HepG2 (cell line): ENCODE measurements around the gene RCE1. TPM values are rescaled to one million over a fixed set of nuclear protein-coding genes. Genes with fewer than 3 reads are reported as not detected.

Source experiments
- KLF15 ChIP-seq: sonication (generic); formaldehyde crosslinking; IDR thresholded peaks from 2 replicates; pipeline ENCODE4 v1.8.1; 2023; ENCODE audit warnings: borderline replicate concordance, mild to moderate bottlenecking, inconsistent platforms, missing genetic modification reagents, mixed read lengths
- NR2F6 ChIP-seq, 2 experiments: IDR thresholded peaks; 2 replicates each; pipeline ENCODE4 v1.6.1; 2016; ENCODE audit warnings: antibody characterized with exemption in 1 of 2, mild to moderate bottlenecking in 1 of 2
- SMC3 ChIP-seq: IDR thresholded peaks from 2 replicates; pipeline ENCODE4 v1.6.1; 2011; ENCODE audit warnings: low read length, improper control_type of control experiment
- SP5 ChIP-seq: IDR thresholded peaks from 2 replicates; pipeline ENCODE4 v1.6.1; 2016; ENCODE audit warnings: low read depth, borderline replicate concordance
- TAF15 ChIP-seq: fragments of 200-400 bp; formaldehyde crosslinking; IDR thresholded peaks from one replicate; pipeline ENCODE4 v1.6.1; 2018; ENCODE audit warnings: mild to moderate bottlenecking, low read depth, low read length; ENCODE audit not compliant: poor library complexity, severe bottlenecking
- ZNF546 ChIP-seq: sonication (generic); formaldehyde crosslinking; conservative IDR thresholded peaks from 2 replicates; pipeline ENCODE4 v1.8.1; 2023; ENCODE audit warnings: mild to moderate bottlenecking, missing genetic modification reagents
- ZNF619 ChIP-seq: sonication (generic); formaldehyde crosslinking; IDR thresholded peaks from 2 replicates; pipeline ENCODE4 v1.4.0; 2020; ENCODE audit warnings: mild to moderate bottlenecking, missing genetic modification reagents
- ZNF780A ChIP-seq: sonication (generic); formaldehyde crosslinking; IDR thresholded peaks from 2 replicates; pipeline ENCODE4 v1.8.0; 2022; ENCODE audit warnings: mild to moderate bottlenecking, missing genetic modification reagents, moderate library complexity
- ZNF781 ChIP-seq: sonication (generic); formaldehyde crosslinking; IDR thresholded peaks from 2 replicates; pipeline ENCODE4 v1.5.1; 2020; ENCODE audit warnings: borderline replicate concordance, mild to moderate bottlenecking, missing genetic modification reagents; ENCODE audit errors: not compliant biosample characterization
- polyA plus RNA-seq, 8 experiments: library from polyadenylated mRNA; depleted of rRNA in 3 of 8; stranded (reverse) in 7 of 8; unstranded in 1 of 8; fragments of >200 nt; fragmentation: Illumina TruSeq in 4 of 8; extraction: Trizol in 4 of 8; gene quantifications; 2 replicates each; pipeline versions ENCODE4 v1.2.1 to v1.2.3, GENCODE V29; 2011 to 2016; ENCODE audit warnings: low read depth in 4 of 8, missing spikeins in 1 of 8, mixed read lengths in 1 of 8; ENCODE audit not compliant: insufficient read depth in 1 of 8
- total RNA-seq, 5 experiments: library from RNA; depleted of rRNA; stranded (reverse); fragments of >200 nt; fragmentation: Illumina TruSeq; extraction: Trizol; gene quantifications; 2 replicates each; pipeline ENCODE4 v1.2.3, GENCODE V29; 2016; ENCODE audit warnings: low read depth in 1 of 5
- TF ChIP-seq, protein P1 (sequence below): sonication (generic); formaldehyde crosslinking; IDR thresholded peaks from 2 replicates; pipeline ENCODE4 v1.4.0; 2020; ENCODE audit warnings: mild to moderate bottlenecking, missing genetic modification reagents
- TF ChIP-seq, protein P2 (sequence below): sonication (generic); formaldehyde crosslinking; IDR thresholded peaks from 2 replicates; pipeline ENCODE4 v1.5.1; 2020; ENCODE audit warnings: missing genetic modification reagents, mild to moderate bottlenecking, borderline replicate concordance
- TF ChIP-seq, protein P3 (sequence below): sonication (generic); formaldehyde crosslinking; IDR thresholded peaks from 2 replicates; pipeline ENCODE4 v1.9.0; 2021; ENCODE audit warnings: missing genetic modification reagents, borderline replicate concordance
- TF ChIP-seq, protein P4 (sequence below): IDR thresholded peaks from 2 replicates; pipeline ENCODE4 v1.6.1; 2012; ENCODE audit warnings: inconsistent platforms

The RCE1 gene
- total and polyA plus RNA-seq, 2 of the 13 experiments (the other 11 are each of a cell fraction or from before 2014, with no cell fraction given), result 22.2 to 22.4 TPM

DNA sequence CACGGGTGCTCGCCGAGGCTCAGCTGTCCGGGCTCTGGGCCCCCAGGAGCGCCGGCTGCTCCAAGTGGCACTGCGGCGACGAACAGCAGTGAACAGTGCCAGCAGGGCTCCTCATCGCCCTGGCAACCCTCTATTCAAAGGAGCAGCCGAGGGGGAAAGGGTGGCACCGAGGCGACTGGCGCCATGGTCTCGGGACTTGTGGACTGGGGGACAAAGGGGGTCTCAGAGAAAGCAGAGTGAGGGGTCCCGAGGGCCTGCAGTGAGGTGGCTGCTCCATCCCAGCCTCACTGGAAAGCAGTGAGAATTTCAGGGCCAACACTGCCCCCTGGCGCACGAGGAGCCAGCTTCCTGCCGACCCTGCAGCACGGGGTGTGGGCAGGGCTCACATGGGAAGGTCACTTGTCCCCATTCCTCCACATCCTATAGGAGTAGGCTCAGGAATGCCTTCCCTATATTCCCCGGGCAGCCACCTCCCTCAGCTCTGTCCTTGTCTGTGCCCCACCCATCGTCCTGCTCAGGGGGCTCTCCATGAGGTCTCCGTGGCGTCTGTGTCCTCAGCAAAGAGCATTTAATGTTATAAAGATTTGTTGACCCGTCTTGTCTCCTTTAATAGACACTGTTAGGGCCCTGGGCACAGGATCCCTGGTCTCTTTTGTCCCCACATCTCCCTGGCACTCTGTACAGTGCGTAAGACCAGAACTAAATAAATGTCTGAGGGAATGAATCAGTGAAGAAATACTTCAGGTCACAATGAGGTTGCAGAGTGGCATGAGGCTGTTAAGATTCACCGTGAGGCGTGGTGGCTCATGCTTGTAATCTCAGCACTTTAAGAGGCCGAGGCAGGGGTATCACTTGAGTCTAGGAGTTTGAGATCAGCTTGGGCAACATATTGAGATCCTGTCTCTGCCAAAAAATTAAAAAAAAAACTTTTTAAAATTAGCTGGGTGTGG is 40.0 kb downstream of the RCE1 start (continued):
- TF ChIP-seq, protein P1, sequence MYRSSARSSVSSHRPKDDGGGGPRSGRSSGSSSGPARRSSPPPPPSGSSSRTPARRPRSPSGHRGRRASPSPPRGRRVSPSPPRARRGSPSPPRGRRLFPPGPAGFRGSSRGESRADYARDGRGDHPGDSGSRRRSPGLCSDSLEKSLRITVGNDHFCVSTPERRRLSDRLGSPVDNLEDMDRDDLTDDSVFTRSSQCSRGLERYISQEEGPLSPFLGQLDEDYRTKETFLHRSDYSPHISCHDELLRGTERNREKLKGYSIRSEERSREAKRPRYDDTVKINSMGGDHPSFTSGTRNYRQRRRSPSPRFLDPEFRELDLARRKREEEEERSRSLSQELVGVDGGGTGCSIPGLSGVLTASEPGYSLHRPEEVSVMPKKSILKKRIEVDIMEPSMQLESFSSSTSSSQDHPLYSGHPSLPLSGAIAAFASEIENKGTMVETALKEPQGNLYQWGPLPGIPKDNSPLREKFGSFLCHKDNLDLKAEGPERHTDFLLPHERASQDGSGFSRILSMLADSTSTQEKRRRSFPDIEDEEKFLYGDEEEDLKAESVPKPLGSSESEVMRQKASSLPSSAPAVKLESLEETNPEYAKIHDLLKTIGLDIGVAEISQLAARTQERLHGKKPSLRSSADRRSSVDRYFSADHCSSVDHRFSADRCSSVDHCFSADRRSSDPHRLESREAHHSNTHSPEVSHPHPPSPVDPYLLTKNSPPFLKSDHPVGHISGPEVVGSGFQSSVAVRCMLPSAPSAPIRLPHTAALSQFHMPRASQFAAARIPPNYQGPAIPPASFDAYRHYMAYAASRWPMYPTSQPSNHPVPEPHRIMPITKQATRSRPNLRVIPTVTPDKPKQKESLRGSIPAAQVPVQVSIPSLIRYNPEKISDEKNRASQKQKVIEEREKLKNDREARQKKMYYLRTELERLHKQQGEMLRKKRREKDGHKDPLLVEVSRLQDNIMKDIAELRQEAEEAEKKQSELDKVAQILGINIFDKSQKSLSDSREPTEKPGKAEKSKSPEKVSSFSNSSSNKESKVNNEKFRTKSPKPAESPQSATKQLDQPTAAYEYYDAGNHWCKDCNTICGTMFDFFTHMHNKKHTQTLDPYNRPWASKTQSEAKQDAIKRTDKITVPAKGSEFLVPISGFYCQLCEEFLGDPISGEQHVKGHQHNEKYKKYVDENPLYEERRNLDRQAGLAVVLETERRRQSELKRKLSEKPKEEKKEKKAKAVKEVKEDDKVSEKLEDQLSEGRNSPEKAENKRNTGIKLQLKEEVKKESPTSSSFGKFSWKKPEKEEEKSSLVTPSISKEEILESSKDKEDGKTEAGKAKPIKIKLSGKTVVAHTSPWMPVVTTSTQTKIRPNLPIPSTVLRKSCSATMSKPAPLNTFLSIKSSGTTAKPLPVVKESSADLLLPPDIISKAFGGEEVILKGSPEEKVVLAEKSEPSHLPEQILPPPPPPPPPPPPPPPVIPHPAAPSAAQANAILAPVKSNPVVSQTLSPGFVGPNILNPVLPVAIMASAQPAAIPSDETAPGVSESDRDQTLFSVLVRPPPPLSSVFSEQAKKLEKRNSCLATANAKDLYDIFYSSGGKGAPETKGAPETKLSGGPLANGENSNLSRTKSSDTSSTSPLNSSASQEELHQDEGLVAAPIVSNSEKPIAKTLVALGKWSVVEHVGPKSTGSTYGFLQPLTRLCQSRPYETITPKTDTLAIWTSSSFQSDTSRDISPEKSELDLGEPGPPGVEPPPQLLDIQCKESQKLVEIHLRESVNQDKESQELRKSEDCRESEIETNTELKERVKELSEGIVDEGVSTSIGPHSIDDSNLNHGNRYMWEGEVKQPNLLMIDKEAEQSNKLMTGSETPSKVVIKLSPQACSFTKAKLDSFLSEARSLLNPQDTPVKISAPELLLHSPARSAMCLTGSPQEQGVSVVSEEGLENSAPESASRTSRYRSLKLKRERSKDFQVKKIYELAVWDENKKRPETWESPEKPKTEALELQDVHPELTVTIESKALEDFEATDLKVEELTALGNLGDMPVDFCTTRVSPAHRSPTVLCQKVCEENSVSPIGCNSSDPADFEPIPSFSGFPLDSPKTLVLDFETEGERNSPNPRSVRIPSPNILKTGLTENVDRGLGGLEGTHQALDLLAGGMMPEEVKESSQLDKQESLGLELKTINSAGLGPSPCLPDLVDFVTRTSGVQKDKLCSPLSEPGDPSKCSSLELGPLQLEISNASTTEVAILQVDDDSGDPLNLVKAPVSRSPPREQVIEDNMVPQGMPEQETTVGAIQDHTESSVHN (CRISPR knock-in tag), result no peak
- peak; percentile 13; the same call in 1 of the 2 replicates for TF ChIP-seq SMC3
- TF ChIP-seq ZNF781 (CRISPR knock-in tag), result no peak
- TF ChIP-seq ZNF780A, result no peak
- TF ChIP-seq, protein P2, sequence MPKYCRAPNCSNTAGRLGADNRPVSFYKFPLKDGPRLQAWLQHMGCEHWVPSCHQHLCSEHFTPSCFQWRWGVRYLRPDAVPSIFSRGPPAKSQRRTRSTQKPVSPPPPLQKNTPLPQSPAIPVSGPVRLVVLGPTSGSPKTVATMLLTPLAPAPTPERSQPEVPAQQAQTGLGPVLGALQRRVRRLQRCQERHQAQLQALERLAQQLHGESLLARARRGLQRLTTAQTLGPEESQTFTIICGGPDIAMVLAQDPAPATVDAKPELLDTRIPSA, result no peak
- TF ChIP-seq NR2F6 (IDR thresholded peaks at IDR 0.05), result no peak
- TF ChIP-seq NR2F6 (CRISPR knock-in tag; IDR thresholded peaks at IDR 0.05), result 0 out of 2 replicates have a peak, but pooled peaks have one; percentile 35
- no peak for TF ChIP-seq KLF15 (CRISPR knock-in tag)
- no peak for TF ChIP-seq TAF15
- no peak for TF ChIP-seq ZNF619 (CRISPR knock-in tag)
- TF ChIP-seq, protein P3, sequence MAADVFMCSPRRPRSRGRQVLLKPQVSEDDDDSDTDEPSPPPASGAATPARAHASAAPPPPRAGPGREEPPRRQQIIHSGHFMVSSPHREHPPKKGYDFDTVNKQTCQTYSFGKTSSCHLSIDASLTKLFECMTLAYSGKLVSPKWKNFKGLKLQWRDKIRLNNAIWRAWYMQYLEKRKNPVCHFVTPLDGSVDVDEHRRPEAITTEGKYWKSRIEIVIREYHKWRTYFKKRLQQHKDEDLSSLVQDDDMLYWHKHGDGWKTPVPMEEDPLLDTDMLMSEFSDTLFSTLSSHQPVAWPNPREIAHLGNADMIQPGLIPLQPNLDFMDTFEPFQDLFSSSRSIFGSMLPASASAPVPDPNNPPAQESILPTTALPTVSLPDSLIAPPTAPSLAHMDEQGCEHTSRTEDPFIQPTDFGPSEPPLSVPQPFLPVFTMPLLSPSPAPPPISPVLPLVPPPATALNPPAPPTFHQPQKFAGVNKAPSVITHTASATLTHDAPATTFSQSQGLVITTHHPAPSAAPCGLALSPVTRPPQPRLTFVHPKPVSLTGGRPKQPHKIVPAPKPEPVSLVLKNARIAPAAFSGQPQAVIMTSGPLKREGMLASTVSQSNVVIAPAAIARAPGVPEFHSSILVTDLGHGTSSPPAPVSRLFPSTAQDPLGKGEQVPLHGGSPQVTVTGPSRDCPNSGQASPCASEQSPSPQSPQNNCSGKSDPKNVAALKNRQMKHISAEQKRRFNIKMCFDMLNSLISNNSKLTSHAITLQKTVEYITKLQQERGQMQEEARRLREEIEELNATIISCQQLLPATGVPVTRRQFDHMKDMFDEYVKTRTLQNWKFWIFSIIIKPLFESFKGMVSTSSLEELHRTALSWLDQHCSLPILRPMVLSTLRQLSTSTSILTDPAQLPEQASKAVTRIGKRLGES (CRISPR knock-in tag), result no peak
- TF ChIP-seq, protein P4, sequence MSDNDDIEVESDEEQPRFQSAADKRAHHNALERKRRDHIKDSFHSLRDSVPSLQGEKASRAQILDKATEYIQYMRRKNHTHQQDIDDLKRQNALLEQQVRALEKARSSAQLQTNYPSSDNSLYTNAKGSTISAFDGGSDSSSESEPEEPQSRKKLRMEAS, result 0 out of 2 replicates have a peak, but pooled peaks have one; percentile 22
- no peak for TF ChIP-seq SP5 (CRISPR knock-in tag)
- TF ChIP-seq ZNF546, result no peak
